Thyroid gland (tissue), 4 donors: ENCODE data around the gene KIF16B.

Experiments used
- POLR2A ChIP-seq, 2 donors: fragments of 450-650 bp; IDR thresholded peaks; one replicate each; pipeline ENCODE4 v1.6.1; 2017; ENCODE audit warnings: antibody characterized with exemption in 2 of 2, mild to moderate bottlenecking in 2 of 2, moderate library complexity in 1 of 2
- TF ChIP-seq, protein P1 (sequence below), 6 experiments: fragments of 200-600 bp in 3 of 6; fragments of 450-650 bp in 3 of 6; sonication (generic) in 3 of 6; IDR thresholded peaks; one replicate each; pipeline ENCODE4 v1.5.1; 2016 to 2019; ENCODE audit warnings: antibody characterized with exemption in 6 of 6, mild to moderate bottlenecking in 2 of 6, inconsistent platforms in 1 of 6, moderate library complexity in 1 of 6

- TF ChIP-seq, protein P1, sequence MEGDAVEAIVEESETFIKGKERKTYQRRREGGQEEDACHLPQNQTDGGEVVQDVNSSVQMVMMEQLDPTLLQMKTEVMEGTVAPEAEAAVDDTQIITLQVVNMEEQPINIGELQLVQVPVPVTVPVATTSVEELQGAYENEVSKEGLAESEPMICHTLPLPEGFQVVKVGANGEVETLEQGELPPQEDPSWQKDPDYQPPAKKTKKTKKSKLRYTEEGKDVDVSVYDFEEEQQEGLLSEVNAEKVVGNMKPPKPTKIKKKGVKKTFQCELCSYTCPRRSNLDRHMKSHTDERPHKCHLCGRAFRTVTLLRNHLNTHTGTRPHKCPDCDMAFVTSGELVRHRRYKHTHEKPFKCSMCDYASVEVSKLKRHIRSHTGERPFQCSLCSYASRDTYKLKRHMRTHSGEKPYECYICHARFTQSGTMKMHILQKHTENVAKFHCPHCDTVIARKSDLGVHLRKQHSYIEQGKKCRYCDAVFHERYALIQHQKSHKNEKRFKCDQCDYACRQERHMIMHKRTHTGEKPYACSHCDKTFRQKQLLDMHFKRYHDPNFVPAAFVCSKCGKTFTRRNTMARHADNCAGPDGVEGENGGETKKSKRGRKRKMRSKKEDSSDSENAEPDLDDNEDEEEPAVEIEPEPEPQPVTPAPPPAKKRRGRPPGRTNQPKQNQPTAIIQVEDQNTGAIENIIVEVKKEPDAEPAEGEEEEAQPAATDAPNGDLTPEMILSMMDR (IDR thresholded peaks at IDR 0.05) = no peak
- no peak for TF ChIP-seq POLR2A (IDR thresholded peaks at IDR 0.05)
Measured at GRCh38 chr20:16528078-16528477, 45.2 kb downstream of the KIF16B start.
